ENCODE results near the gene MCF2L.

MCF2L gene

DNA sequence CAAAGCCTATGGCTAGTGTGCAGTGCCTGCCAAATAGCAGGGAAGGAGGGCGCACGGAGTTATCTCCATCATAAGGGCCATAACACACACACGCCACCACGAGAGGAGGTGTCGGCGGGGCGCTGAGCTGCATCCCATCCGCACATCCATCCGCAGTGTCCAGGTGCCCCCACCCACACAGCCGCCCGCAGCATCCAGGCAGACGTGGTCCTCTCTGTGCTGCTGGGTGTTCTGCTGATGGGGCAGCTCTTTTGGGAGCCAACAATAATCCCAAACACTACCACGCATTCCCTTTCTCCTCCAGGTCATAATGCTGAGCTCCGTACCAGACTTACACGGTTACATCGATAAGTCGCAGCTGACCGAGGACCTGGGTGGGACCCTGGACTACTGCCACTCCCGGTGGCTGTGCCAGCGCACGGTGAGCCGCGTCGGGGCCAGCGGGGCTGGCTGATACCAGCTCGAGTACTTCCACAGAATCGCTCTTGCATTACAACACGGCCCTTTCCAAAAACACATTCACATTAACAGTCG, 95.1 kb downstream of the MCF2L start (continued):
- TF ChIP-seq, protein P1, sequence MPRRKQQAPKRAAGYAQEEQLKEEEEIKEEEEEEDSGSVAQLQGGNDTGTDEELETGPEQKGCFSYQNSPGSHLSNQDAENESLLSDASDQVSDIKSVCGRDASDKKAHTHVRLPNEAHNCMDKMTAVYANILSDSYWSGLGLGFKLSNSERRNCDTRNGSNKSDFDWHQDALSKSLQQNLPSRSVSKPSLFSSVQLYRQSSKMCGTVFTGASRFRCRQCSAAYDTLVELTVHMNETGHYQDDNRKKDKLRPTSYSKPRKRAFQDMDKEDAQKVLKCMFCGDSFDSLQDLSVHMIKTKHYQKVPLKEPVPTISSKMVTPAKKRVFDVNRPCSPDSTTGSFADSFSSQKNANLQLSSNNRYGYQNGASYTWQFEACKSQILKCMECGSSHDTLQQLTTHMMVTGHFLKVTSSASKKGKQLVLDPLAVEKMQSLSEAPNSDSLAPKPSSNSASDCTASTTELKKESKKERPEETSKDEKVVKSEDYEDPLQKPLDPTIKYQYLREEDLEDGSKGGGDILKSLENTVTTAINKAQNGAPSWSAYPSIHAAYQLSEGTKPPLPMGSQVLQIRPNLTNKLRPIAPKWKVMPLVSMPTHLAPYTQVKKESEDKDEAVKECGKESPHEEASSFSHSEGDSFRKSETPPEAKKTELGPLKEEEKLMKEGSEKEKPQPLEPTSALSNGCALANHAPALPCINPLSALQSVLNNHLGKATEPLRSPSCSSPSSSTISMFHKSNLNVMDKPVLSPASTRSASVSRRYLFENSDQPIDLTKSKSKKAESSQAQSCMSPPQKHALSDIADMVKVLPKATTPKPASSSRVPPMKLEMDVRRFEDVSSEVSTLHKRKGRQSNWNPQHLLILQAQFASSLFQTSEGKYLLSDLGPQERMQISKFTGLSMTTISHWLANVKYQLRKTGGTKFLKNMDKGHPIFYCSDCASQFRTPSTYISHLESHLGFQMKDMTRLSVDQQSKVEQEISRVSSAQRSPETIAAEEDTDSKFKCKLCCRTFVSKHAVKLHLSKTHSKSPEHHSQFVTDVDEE (CRISPR knock-in tag; IDR thresholded peaks at IDR 0.05) = no peak
- TF ChIP-seq SNAI2 (CRISPR knock-in tag; IDR thresholded peaks at IDR 0.05) (no peak), ZFP30 (CRISPR knock-in tag; IDR thresholded peaks at IDR 0.05) (no peak)

DNA sequence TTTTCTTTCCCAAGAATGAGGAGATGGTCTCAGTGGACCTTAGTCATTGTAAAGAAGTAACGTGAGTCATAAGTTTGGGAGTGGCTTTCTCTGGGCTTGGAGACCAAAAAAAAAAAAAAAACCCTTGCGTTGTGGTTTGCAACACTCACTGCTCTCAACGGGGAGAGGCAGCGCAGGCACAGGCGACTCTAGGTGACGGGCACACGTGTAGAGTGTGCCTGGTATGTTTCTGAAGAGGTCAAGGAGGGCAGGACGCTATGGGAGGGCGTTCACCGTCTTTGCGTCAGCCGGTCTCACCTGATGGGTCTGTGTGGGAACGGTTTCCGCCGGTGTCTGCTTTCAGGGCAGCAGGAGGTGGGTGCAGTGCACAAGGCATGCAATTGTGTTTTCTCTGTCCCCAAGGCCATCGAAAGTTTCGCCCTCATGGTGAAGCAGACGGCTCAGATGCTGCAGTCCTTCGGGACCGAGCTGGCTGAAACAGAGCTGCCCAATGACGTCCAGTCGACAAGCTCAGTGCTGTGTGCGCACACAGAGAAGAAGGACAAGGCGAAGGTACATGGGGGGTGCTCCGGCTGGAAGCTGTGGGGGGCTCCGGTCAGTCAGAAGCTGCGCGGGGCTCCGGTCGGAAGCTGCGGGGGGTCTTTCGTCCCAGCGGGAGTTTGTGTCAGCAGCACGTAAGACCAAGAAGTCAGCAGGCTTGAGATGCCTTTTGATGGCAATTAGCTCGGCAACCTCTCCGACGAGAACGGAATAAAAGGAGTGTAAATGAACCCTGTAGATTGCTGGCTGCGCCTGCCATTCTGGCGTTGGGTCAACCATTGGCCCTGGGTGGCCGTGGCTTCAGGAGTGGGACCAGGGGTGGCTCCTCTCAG, 95.8 kb downstream of the MCF2L start:
- TF ChIP-seq ISL1 (CRISPR knock-in tag; IDR thresholded peaks at IDR 0.05) (no peak), ZNF8 (CRISPR knock-in tag; IDR thresholded peaks at IDR 0.05) (no peak), PPARA (CRISPR knock-in tag; IDR thresholded peaks at IDR 0.05; ENCODE audit: borderline replicate concordance) (no peak), ZNF565 (CRISPR knock-in tag; conservative IDR thresholded peaks at IDR 0.05; ENCODE audit: low read depth) (no peak), ZC3H10 (CRISPR knock-in tag; IDR thresholded peaks at IDR 0.05) (no peak), ZFP30 (CRISPR knock-in tag; IDR thresholded peaks at IDR 0.05) (no peak), ZFP3 (CRISPR knock-in tag; IDR thresholded peaks at IDR 0.05) (no peak), ESRRG (CRISPR knock-in tag; IDR thresholded peaks at IDR 0.05) (no peak), RARB (CRISPR knock-in tag; IDR thresholded peaks at IDR 0.05) (no peak), BACH2 (CRISPR knock-in tag; IDR thresholded peaks at IDR 0.05; ENCODE audit: borderline replicate concordance) (no peak), TOX (CRISPR knock-in tag; IDR thresholded peaks at IDR 0.05; ENCODE audit: borderline replicate concordance) (no peak), TCF4 (CRISPR knock-in tag; IDR thresholded peaks at IDR 0.05; ENCODE audit: borderline replicate concordance) (no peak), GLIS3 (CRISPR knock-in tag; IDR thresholded peaks at IDR 0.05) (no peak), SNAI2 (CRISPR knock-in tag; IDR thresholded peaks at IDR 0.05) (no peak), ARNTL (CRISPR knock-in tag; IDR thresholded peaks at IDR 0.05; ENCODE audit: borderline replicate concordance, low read depth) (no peak), OSR1 (CRISPR knock-in tag; IDR thresholded peaks at IDR 0.05) (no peak)
- TF ChIP-seq, protein P1 (CRISPR knock-in tag; IDR thresholded peaks at IDR 0.05) = no peak
- TF ChIP-seq, protein P2, sequence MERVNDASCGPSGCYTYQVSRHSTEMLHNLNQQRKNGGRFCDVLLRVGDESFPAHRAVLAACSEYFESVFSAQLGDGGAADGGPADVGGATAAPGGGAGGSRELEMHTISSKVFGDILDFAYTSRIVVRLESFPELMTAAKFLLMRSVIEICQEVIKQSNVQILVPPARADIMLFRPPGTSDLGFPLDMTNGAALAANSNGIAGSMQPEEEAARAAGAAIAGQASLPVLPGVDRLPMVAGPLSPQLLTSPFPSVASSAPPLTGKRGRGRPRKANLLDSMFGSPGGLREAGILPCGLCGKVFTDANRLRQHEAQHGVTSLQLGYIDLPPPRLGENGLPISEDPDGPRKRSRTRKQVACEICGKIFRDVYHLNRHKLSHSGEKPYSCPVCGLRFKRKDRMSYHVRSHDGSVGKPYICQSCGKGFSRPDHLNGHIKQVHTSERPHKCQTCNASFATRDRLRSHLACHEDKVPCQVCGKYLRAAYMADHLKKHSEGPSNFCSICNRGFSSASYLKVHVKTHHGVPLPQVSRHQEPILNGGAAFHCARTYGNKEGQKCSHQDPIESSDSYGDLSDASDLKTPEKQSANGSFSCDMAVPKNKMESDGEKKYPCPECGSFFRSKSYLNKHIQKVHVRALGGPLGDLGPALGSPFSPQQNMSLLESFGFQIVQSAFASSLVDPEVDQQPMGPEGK (CRISPR knock-in tag; IDR thresholded peaks at IDR 0.05; ENCODE audit: borderline replicate concordance) = no peak
- TF ChIP-seq, protein P3, sequence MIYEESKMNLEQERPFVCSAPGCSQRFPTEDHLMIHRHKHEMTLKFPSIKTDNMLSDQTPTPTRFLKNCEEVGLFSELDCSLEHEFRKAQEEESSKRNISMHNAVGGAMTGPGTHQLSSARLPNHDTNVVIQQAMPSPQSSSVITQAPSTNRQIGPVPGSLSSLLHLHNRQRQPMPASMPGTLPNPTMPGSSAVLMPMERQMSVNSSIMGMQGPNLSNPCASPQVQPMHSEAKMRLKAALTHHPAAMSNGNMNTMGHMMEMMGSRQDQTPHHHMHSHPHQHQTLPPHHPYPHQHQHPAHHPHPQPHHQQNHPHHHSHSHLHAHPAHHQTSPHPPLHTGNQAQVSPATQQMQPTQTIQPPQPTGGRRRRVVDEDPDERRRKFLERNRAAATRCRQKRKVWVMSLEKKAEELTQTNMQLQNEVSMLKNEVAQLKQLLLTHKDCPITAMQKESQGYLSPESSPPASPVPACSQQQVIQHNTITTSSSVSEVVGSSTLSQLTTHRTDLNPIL (CRISPR knock-in tag; IDR thresholded peaks at IDR 0.05; ENCODE audit: low read depth) = no peak
- TF ChIP-seq, protein P4, sequence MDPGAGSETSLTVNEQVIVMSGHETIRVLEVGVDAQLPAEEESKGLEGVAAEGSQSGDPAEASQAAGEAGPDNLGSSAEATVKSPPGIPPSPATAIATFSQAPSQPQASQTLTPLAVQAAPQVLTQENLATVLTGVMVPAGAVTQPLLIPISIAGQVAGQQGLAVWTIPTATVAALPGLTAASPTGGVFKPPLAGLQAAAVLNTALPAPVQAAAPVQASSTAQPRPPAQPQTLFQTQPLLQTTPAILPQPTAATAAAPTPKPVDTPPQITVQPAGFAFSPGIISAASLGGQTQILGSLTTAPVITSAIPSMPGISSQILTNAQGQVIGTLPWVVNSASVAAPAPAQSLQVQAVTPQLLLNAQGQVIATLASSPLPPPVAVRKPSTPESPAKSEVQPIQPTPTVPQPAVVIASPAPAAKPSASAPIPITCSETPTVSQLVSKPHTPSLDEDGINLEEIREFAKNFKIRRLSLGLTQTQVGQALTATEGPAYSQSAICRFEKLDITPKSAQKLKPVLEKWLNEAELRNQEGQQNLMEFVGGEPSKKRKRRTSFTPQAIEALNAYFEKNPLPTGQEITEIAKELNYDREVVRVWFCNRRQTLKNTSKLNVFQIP (CRISPR knock-in tag; IDR thresholded peaks at IDR 0.05; ENCODE audit: borderline replicate concordance, low read depth) = no peak
- ATAC-seq = no peak
